Measurements from ENCODE around the gene PTRH1. TPM values are rescaled to one million over a fixed set of nuclear protein-coding genes. Genes with fewer than 3 reads are reported as not detected.

PTRH1 gene
- total RNA-seq, 1 donor, result 16.3 TPM

DNA sequence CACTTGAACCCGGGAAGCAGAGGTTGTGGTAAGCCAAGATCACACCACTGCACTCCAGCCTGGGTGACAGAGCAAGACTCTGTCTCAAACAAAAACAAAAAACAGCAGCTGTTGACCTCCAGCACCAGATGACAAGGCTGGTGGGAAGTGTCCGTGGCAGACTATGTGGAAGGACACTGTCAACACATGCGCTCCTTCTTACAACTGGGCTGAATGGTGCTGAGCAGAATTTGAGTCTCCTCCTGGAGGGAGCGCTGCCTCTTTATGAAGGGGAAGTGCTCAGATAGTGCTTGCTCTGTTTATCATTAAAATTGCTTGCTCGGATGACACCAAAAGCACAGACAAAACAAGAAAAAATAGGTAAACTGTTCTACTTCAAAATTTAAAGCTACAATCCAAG lies 17.9 kb downstream of the PTRH1 start:
- H3K27me3 ChIP-seq (ENCODE audit: insufficient read depth, low read length), result no peaks in the 10 kb centered on the region
- DNase-seq (ENCODE audit: insufficient read length, low spot score, missing footprints), result no peak
- H4K20me1 ChIP-seq (ENCODE audit: insufficient read depth, low read length), result no peaks in the 10 kb centered on the region
- no peak overlapping the region for H2AFZ ChIP-seq (ENCODE audit: low read length)
- TF ChIP-seq, protein P1, sequence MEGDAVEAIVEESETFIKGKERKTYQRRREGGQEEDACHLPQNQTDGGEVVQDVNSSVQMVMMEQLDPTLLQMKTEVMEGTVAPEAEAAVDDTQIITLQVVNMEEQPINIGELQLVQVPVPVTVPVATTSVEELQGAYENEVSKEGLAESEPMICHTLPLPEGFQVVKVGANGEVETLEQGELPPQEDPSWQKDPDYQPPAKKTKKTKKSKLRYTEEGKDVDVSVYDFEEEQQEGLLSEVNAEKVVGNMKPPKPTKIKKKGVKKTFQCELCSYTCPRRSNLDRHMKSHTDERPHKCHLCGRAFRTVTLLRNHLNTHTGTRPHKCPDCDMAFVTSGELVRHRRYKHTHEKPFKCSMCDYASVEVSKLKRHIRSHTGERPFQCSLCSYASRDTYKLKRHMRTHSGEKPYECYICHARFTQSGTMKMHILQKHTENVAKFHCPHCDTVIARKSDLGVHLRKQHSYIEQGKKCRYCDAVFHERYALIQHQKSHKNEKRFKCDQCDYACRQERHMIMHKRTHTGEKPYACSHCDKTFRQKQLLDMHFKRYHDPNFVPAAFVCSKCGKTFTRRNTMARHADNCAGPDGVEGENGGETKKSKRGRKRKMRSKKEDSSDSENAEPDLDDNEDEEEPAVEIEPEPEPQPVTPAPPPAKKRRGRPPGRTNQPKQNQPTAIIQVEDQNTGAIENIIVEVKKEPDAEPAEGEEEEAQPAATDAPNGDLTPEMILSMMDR (IDR thresholded peaks at IDR 0.05; ENCODE audit: extremely low read depth, low read depth, low read length), result no peak
- no peaks in the 10 kb centered on the region for H3K9me3 ChIP-seq (ENCODE audit: low read depth, low read length)
- peaks cover 3% of the 10 kb centered on the region for H3K4me1 ChIP-seq (ENCODE audit: insufficient read depth, low read length)
- H3K4me2 ChIP-seq (ENCODE audit: insufficient read depth, low read length), result no peak overlapping the region
- peaks cover 4% of the 10 kb centered on the region for H3K36me3 ChIP-seq (ENCODE audit: insufficient read depth, low read length)
- H3K27ac ChIP-seq (ENCODE audit: low read depth, low read length), result no peak overlapping the region
- H3K79me2 ChIP-seq (ENCODE audit: insufficient read depth, low read length), result no peaks in the 10 kb centered on the region
- no peak overlapping the region for H3K4me3 ChIP-seq (ENCODE audit: insufficient read depth, low read length)

DNA sequence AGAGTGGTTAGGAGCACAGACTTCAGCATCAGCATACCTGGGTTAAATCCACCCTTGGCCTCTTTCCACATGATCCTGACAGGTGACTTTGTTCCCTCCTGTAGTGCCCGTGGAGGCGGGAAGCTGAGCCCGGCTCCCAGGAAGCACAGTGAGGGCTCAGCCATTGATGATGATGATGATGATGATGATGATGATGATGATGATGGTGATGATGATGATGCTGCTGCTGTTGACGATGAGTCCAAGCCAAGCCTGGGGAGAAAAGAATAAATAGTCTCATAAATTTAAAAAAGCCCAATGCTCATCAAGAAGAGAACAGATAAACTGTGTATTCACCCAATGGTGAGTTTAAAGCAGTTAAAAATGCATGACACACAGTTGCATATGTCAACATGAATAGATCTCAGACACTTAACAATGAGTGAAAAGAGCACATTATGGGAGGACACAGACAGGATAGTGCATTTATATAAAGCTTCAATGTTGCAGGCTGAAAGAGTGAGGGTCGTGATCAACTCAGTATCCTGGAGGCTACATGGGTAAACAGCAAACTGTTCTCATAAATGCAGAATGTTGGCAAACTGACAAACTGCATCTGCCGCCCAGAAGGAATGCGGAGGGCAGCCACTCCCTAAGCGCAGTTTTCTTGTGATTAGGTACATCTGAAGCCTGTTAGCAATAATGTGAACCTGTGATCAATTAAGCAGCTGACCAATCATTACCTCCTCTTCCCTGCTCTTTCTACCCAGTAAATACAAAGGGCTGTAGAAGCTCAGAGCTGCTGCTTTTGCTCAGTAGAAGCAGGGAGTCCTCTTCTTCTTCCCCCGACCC lies 20.4 kb downstream of the PTRH1 start:
- H4K20me1 ChIP-seq (ENCODE audit: insufficient read depth, low read length), result no peaks in the 10 kb centered on the region
- peak; percentile 72 for DNase-seq (ENCODE audit: insufficient read length, low spot score, missing footprints)

DNA sequence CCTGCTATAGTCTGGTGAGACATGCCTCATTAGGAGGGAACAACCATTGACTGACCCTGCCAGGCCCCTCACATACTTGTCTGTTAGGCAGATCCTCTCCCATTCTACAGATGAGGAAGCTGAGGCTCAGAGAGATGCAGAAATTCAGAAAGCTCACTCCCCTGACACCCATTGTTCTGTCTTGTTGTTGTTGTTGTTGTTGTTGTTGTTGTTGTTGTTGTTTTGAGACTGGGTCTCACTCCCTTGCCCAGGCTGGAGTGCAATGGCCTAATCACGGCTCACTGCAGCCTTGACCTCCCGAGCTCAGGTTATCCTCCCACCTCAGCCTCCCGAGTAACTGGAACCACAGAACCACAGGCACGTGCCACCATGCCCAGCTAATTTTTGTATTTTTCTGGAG lies 21.8 kb downstream of the PTRH1 start:
- Histone ChIP-seq H3K4me1 (ENCODE audit: insufficient read depth, low read length) (no peaks in the 10 kb centered on the region), H4K20me1 (ENCODE audit: insufficient read depth, low read length) (no peaks in the 10 kb centered on the region), H3K4me3 (ENCODE audit: insufficient read depth, low read length) (no peak overlapping the region), H3K79me2 (ENCODE audit: insufficient read depth, low read length) (no peaks in the 10 kb centered on the region), H3K27me3 (ENCODE audit: insufficient read depth, low read length) (no peaks in the 10 kb centered on the region), H3K9me3 (ENCODE audit: low read depth, low read length) (no peaks in the 10 kb centered on the region), H3K4me2 (ENCODE audit: insufficient read depth, low read length) (no peak overlapping the region), H3K36me3 (ENCODE audit: insufficient read depth, low read length) (peaks cover 17% of the 10 kb centered on the region), H3K27ac (ENCODE audit: low read depth, low read length) (no peak overlapping the region), H2AFZ (ENCODE audit: low read length) (no peak overlapping the region)
- DNase-seq (ENCODE audit: insufficient read length, low spot score, missing footprints), result no peak
- TF ChIP-seq, protein P1 (IDR thresholded peaks at IDR 0.05; ENCODE audit: extremely low read depth, low read depth, low read length), result no peak

More for the DNA sequence above, 20.4 kb downstream of the PTRH1 start:
- no peak overlapping the region for H2AFZ ChIP-seq (ENCODE audit: low read length)
- peaks cover 16% of the 10 kb centered on the region for H3K36me3 ChIP-seq (ENCODE audit: insufficient read depth, low read length)
- H3K4me1 ChIP-seq (ENCODE audit: insufficient read depth, low read length), result peaks cover 3% of the 10 kb centered on the region
- no peak overlapping the region for H3K4me3 ChIP-seq (ENCODE audit: insufficient read depth, low read length)
- TF ChIP-seq, protein P1 (IDR thresholded peaks at IDR 0.05; ENCODE audit: extremely low read depth, low read depth, low read length), result no peak
- no peaks in the 10 kb centered on the region for H3K79me2 ChIP-seq (ENCODE audit: insufficient read depth, low read length)
- H3K4me2 ChIP-seq (ENCODE audit: insufficient read depth, low read length), result no peak overlapping the region
- H3K9me3 ChIP-seq (ENCODE audit: low read depth, low read length), result no peaks in the 10 kb centered on the region
- H3K27ac ChIP-seq (ENCODE audit: low read depth, low read length), result no peak overlapping the region
- no peaks in the 10 kb centered on the region for H3K27me3 ChIP-seq (ENCODE audit: insufficient read depth, low read length)

DNA sequence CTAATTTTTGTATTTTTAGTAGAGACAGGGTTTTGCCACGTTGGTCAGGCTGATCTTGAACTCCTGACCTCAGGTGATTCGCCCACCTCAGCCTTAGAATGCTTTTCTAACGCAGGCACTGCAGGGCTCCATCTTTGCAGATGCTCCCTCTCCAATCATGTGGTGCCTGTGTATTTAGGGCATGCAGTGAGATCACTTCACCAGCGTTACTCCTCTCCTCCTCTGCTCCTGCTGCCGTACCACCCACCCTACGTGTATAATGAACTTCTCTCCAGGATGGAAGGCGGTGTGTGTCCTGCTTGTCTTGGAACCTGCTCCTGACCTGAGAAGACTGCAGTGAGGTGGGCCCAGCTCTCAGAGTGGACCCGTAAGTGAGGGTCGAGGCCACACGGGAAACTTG lies 22.3 kb downstream of the PTRH1 start:
- Histone ChIP-seq H2AFZ (ENCODE audit: low read length) (no peak overlapping the region), H3K4me3 (ENCODE audit: insufficient read depth, low read length) (no peak overlapping the region), H3K4me2 (ENCODE audit: insufficient read depth, low read length) (no peak overlapping the region), H3K4me1 (ENCODE audit: insufficient read depth, low read length) (no peaks in the 10 kb centered on the region), H3K9me3 (ENCODE audit: low read depth, low read length) (no peaks in the 10 kb centered on the region), H3K27ac (ENCODE audit: low read depth, low read length) (no peak overlapping the region), H4K20me1 (ENCODE audit: insufficient read depth, low read length) (no peaks in the 10 kb centered on the region), H3K36me3 (ENCODE audit: insufficient read depth, low read length) (peaks cover 18% of the 10 kb centered on the region), H3K27me3 (ENCODE audit: insufficient read depth, low read length) (no peaks in the 10 kb centered on the region), H3K79me2 (ENCODE audit: insufficient read depth, low read length) (no peaks in the 10 kb centered on the region)
- TF ChIP-seq, protein P1 (IDR thresholded peaks at IDR 0.05; ENCODE audit: extremely low read depth, low read depth, low read length), result no peak
- peak; percentile 46 for DNase-seq (ENCODE audit: insufficient read length, low spot score, missing footprints)
